Astrocyte (in vitro differentiated cells and primary cell): ENCODE data around the gene ANKRD28.

Source experiments
- EZH2 ChIP-seq: IDR thresholded peaks from 2 replicates; pipeline ENCODE4 v1.6.1; 2012; ENCODE audit warnings: mild to moderate bottlenecking, low read length, inconsistent platforms; ENCODE audit not compliant: insufficient read depth
- TF ChIP-seq, protein P1 (sequence below): IDR thresholded peaks from 2 replicates; pipeline ENCODE4 v1.5.1; 2011; ENCODE audit warnings: low read depth, mild to moderate bottlenecking, inconsistent platforms, low read length, moderate library complexity; ENCODE audit not compliant: insufficient read depth

- TF ChIP-seq, protein P1, sequence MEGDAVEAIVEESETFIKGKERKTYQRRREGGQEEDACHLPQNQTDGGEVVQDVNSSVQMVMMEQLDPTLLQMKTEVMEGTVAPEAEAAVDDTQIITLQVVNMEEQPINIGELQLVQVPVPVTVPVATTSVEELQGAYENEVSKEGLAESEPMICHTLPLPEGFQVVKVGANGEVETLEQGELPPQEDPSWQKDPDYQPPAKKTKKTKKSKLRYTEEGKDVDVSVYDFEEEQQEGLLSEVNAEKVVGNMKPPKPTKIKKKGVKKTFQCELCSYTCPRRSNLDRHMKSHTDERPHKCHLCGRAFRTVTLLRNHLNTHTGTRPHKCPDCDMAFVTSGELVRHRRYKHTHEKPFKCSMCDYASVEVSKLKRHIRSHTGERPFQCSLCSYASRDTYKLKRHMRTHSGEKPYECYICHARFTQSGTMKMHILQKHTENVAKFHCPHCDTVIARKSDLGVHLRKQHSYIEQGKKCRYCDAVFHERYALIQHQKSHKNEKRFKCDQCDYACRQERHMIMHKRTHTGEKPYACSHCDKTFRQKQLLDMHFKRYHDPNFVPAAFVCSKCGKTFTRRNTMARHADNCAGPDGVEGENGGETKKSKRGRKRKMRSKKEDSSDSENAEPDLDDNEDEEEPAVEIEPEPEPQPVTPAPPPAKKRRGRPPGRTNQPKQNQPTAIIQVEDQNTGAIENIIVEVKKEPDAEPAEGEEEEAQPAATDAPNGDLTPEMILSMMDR, result no peak
- TF ChIP-seq EZH2, result no peak
Measured at GRCh38 chr3:15714448-15714847, 83.3 kb downstream of the ANKRD28 start.
